ENCODE measurements around the gene DEPDC5.

- no peak for TF ChIP-seq CTCF (IDR thresholded peaks at IDR 0.05)
- no peak for TF ChIP-seq POLR2A (IDR thresholded peaks at IDR 0.05)
- no peak for TF ChIP-seq POLR2AphosphoS5 (IDR thresholded peaks at IDR 0.05)
Measured at GRCh38 chr22:31897842-31898805, 144.3 kb downstream of the DEPDC5 start.

All from breast epithelium (tissue), 3 donors.